ENCODE measurements around the gene AKT2.
A peak's percentile ranks its signal among the peaks of the same experiment; 100 is the strongest.

Gene AKT2

DNA sequence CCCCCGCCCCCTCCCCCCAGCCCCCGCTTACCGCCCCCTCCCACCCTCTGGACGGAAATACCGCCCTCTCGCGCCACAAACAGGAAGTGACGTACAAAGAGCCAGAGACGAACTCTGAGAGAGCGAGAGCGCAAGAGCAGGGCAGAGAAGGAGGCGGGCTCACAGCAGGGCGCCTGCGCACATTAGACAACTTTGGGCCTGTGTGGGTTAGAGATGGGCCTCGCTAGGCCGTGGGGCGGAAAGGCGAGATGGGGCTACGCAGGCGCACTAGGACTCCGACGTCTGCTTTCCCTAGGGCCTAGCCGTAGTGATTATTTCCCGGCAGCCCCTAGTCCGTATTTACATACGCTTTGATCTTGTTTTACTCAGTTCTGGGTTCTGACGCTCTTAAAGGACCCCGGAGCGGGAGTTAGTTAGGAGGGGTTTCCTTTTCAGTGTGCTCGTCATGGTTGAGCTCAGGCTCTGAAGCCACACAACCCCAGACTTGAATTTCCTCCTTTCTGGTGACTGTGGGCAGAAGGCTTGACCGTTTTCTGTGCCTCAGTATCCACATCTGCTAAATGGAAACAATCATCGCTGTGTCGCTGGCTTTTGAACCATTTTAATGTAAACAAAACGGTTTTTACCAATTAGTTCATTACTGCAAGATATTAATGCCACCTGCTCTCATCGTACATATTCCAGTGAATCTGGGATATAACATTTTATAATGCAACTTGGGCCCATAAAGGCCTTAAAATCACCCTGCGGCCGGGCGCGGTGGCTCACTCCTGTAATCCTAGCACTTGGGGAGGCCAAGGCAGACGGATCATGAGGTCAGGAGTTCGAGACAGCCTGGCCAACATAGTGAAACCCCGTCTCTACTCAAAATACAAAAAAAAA, 449 bp upstream of the AKT2 start:
- DNase-seq (ENCODE audit: low read depth in 2 of 2), result peak; percentile 100
- TF ChIP-seq, protein P1, sequence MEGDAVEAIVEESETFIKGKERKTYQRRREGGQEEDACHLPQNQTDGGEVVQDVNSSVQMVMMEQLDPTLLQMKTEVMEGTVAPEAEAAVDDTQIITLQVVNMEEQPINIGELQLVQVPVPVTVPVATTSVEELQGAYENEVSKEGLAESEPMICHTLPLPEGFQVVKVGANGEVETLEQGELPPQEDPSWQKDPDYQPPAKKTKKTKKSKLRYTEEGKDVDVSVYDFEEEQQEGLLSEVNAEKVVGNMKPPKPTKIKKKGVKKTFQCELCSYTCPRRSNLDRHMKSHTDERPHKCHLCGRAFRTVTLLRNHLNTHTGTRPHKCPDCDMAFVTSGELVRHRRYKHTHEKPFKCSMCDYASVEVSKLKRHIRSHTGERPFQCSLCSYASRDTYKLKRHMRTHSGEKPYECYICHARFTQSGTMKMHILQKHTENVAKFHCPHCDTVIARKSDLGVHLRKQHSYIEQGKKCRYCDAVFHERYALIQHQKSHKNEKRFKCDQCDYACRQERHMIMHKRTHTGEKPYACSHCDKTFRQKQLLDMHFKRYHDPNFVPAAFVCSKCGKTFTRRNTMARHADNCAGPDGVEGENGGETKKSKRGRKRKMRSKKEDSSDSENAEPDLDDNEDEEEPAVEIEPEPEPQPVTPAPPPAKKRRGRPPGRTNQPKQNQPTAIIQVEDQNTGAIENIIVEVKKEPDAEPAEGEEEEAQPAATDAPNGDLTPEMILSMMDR (IDR thresholded peaks at IDR 0.05; ENCODE audit: low read depth, low read length), result no peak
- H3K4me3 ChIP-seq (replicated peaks in 1 of 2; ENCODE audit: low read depth in 2 of 2, low read length in 2 of 2), result peak overlapping the region; percentile 85 to 87

- peak overlapping the region; percentile 85 to 87 for H3K4me3 ChIP-seq (replicated peaks in 1 of 2; ENCODE audit: low read depth in 2 of 2, low read length in 2 of 2)
- DNase-seq (ENCODE audit: low read depth in 2 of 2), result no peak
- TF ChIP-seq, protein P1 (IDR thresholded peaks at IDR 0.05; ENCODE audit: low read depth, low read length), result no peak
Measured at GRCh38 chr19:40284251-40284500, 969 bp downstream of the AKT2 start.

DNA sequence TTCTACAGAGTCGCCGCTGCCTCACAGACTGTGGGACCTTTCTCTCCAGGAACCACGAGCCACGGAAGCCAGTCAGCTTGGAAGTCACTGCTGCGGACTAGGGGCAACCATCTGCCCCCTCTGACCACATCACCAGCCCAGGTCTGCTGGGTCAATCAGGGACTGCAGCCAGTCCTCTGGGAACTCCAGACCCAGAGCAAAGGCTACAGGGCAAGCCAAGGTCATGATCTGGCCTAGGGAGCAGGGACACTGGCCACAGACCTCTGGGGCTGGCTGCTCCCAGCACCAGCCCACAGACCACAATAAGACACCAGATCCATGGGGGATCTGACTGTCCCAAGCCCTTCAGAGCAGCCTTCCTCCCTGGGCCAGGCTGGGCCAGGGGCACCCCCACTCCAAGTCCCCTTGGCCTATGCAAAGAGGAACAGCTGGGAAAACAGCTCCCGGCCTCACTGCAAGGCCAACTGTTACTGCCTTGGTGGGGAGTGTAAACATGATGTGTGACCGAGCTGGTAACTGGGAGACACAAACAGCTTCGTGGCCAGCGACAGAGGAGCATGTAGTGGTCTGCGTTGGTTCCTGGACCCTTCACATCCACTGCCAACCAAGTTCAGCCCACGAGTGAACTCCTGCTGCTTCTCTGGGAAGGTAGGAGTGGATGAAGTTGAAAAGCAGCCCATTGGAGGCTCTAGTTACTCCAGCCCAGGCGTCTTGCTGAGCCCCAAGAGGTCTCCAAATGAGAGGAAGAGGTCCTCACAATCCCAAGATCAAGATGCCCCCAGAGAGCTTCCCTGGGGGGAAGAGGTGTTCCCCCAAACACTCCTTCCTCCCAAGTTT, 1.5 kb downstream of the AKT2 start:
- H3K4me3 ChIP-seq (replicated peaks in 1 of 2; ENCODE audit: low read depth in 2 of 2, low read length in 2 of 2), result peak overlapping the region; percentile 85 to 87
- peak in 1 of 2 donors; percentile 13 for DNase-seq (ENCODE audit: low read depth in 2 of 2)
- TF ChIP-seq, protein P1 (IDR thresholded peaks at IDR 0.05; ENCODE audit: low read depth, low read length), result no peak

DNA sequence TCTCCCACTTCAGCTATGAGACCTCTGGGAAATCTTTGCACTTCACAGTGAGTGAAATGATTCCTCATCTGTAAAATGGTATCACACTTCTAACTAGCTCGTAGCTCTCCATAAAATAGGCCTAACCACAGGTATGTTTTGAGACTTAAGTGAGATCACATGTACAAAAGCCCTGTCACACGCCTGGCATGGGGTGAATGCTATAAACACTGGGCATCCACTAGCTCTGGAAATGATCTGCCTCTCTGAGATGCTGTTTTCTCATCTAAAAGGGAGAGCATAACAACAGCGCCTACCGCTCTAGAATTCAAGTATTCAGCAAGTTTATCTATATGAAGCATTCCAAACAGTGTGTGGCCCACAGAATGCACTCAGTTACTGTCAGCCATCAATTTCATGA, 2.2 kb downstream of the AKT2 start:
- no peak overlapping the region for H3K4me3 ChIP-seq (replicated peaks in 1 of 2; ENCODE audit: low read depth in 2 of 2, low read length in 2 of 2)
- TF ChIP-seq, protein P1 (IDR thresholded peaks at IDR 0.05; ENCODE audit: low read depth, low read length), result no peak

GRCh38 chr19:40282209-40282580, 3.0 kb downstream of the AKT2 start:
- no peak overlapping the region for H3K4me3 ChIP-seq (replicated peaks in 1 of 2; ENCODE audit: low read depth in 2 of 2, low read length in 2 of 2)
- TF ChIP-seq, protein P1 (IDR thresholded peaks at IDR 0.05; ENCODE audit: low read depth, low read length), result no peak

More for the DNA sequence above, 2.2 kb downstream of the AKT2 start:
- no peak for DNase-seq (ENCODE audit: low read depth in 2 of 2)

GRCh38 chr19:40281381-40282208, 3.5 kb downstream of the AKT2 start:
- TF ChIP-seq, protein P1 (IDR thresholded peaks at IDR 0.05; ENCODE audit: low read depth, low read length), result no peak
- DNase-seq (ENCODE audit: low read depth in 2 of 2), result peak in 1 of 2 donors; percentile 15
- H3K4me3 ChIP-seq (replicated peaks in 1 of 2; ENCODE audit: low read depth in 2 of 2, low read length in 2 of 2), result no peak overlapping the region

More at GRCh38 chr19:40282209-40282580, 3.0 kb downstream of the AKT2 start:
- no peak for DNase-seq (ENCODE audit: low read depth in 2 of 2)
